ENCODE data around the gene LRRK2.
A peak's percentile ranks its signal among the peaks of the same experiment; 100 is the strongest.

Gene LRRK2

GRCh38 chr12:40223646-40224045, 1.2 kb upstream of the LRRK2 start:
- DNase-seq (ENCODE audit: low spot score), result no peak
- in situ Hi-C loops (cut with MboI; ENCODE audit: low pct_unique_long_range_greater_than_20kb, low sequenced_read_pairs, unreplicated experiment), result no loop called here
- TF ChIP-seq CTCF (IDR thresholded peaks at IDR 0.05; ENCODE audit: extremely low read depth, insufficient read depth, missing control alignments), result no peak

GRCh38 chr12:40225337-40225983, 663 bp downstream of the LRRK2 start:
- in situ Hi-C loops (cut with MboI; ENCODE audit: low pct_unique_long_range_greater_than_20kb, low sequenced_read_pairs, unreplicated experiment), result no loop called here
- peak; percentile 23 for DNase-seq (ENCODE audit: low spot score)
- no peak for TF ChIP-seq CTCF (IDR thresholded peaks at IDR 0.05; ENCODE audit: extremely low read depth, insufficient read depth, missing control alignments)

GRCh38 chr12:40225984-40226602, 1.3 kb downstream of the LRRK2 start:
- DNase-seq (ENCODE audit: low spot score), result peak; percentile 74
- in situ Hi-C loops (cut with MboI; ENCODE audit: low pct_unique_long_range_greater_than_20kb, low sequenced_read_pairs, unreplicated experiment), result no loop called here
- TF ChIP-seq CTCF (IDR thresholded peaks at IDR 0.05; ENCODE audit: extremely low read depth, insufficient read depth, missing control alignments), result no peak

GRCh38 chr12:40226705-40227104, 1.9 kb downstream of the LRRK2 start:
- DNase-seq (ENCODE audit: low spot score), result no peak
- in situ Hi-C loops (cut with MboI; ENCODE audit: low pct_unique_long_range_greater_than_20kb, low sequenced_read_pairs, unreplicated experiment), result no loop called here
- TF ChIP-seq CTCF (IDR thresholded peaks at IDR 0.05; ENCODE audit: extremely low read depth, insufficient read depth, missing control alignments), result no peak

DNA sequence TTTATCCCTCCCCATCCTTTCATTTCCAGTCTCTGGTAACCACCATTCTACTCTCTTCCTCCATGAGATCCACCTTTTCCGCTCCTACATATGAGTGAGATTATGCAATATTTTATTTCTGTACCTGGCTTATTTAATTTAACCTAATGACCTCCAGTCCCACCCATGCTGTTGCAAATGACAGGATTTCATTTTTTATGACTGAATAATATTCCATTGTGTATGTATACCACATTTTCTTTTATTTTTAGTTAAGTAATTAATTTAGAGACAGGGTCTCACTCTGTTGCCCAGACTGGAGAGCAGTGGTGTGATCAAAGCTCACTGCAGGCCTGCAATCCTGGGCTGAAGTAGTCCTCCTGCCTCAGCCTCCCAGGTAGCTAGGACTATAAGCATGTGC, 2.6 kb downstream of the LRRK2 start:
- in situ Hi-C loops (cut with MboI; ENCODE audit: low pct_unique_long_range_greater_than_20kb, low sequenced_read_pairs, unreplicated experiment), result no loop called here
- no peak for DNase-seq (ENCODE audit: low spot score)
- no peak for TF ChIP-seq CTCF (IDR thresholded peaks at IDR 0.05; ENCODE audit: extremely low read depth, insufficient read depth, missing control alignments)

DNA sequence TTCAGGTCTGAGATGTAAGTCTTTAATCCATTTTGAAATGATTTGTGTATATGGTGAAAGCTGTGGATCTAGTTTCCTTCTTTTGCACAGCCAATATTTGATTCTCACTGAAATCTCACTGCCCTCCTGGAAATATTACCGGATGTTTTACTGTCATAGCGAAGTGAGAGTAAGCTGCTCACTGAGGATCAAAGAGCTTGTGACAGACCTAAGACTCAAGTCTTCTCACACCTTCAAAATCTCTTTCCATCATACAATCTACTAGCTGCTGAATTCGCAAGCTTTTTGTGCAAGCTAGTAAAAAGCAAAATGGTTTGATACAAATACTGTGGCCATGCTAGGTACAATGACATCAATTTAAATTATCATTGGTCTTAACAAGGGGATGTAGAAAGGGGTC, 3.9 kb downstream of the LRRK2 start:
- in situ Hi-C loops (cut with MboI; ENCODE audit: low pct_unique_long_range_greater_than_20kb, low sequenced_read_pairs, unreplicated experiment), result no loop called here
- TF ChIP-seq CTCF (IDR thresholded peaks at IDR 0.05; ENCODE audit: extremely low read depth, insufficient read depth, missing control alignments), result no peak
- DNase-seq (ENCODE audit: low spot score), result no peak

All from GM13977 (cell line).